ENCODE measurements around the gene RABEPK.
"Not testable (repeated sequence)": the region's sequence is repeated elsewhere in the genome, so short reads cannot be mapped to it uniquely, and the experiment has no call there.

Gene RABEPK

DNA sequence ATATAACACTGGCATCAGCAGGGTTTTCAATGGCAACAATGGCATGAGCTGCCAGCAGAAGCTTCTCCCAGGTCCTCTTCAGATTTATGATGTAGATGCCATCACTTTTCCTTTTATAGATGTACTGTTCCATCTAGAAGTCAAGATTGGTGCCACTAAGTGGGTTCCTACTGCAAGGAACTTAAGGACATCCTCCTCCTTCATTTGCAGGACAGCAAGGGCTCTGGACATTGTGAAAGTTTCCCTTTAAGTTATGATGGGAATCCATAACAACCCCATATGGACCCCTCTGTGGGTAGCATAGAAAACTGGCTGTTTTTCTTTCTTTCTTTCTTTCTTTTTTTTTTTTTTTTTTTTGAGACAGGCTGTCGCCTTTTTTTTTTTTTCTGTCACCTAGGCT lies 4.8 kb upstream of the RABEPK start:
- not testable (repeated sequence) for FAIRE-seq

DNA sequence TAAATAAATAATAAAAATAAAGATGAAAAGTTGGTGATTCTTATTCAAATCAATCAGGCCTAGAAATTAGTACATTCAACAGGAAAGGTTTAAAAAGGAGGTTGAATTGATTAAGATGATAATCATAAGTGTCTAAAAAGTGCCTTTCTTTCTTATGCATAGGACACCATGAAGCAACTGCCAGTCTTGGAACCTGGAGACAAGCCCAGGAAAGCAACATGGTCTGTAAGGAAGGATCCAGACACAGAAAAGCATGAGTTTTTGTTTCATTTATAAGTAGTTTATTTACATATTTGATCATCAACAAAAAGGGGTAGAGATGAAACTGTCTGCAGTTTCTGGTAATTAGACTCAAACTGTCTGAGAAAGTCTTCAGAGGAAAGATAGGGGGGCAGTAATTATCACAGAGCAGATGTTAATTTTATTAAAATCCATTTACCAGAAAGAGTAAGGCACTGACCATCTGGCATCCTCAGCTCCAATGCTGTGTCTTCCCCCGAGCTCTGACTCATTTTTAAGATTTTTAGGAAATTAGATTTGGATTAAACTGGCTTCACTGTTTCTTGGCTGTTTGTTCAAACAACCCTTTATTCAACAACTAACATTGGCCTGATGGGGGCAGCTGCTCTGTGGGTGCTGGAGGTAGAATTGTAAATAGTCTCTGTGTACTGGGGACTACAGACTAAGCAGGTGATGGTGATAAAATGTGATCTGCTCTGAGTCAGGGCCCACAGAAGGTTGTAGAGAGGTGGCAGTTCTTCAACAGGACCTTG lies 2.7 kb downstream of the RABEPK start:
- FAIRE-seq: no peak

DNA sequence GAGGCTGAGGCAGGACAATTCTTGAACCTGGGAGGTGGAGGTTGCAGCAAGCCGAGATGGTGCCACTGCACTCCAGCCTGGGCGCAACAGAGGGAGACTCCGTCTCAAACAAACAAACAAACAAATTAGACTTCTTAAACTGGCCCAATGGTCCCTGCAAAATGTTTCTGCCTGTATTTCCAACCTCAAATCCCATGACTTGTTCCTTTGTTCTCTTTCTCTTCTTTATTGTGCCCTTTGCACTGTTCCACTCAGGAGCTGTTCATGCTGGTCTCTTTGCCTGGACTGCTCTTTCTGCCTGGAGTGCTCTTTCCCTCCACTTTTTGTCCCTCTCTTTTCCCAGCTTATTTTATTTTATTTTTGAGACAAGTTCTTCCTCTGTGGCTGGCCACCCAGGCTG lies 4.1 kb downstream of the RABEPK start:
- no peak for FAIRE-seq

DNA sequence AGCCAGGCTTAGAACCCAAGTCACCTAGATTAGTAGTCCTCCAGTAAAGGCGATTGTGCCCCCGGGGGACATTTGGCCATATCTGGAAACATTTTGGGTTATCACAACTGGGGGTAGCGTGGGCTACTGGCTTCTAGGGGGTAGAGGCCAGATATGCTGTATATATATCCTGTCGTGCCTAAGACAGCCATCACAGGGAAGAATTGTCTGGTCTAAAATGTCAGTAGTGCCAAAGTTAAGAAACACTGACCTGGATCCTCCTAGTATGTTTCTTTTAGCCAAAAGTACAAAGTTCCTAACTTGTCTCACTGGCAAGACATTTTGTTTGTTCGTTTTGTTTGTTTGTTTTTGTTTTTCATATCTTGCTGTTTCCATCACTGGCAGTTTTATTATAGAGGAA lies 13.8 kb downstream of the RABEPK start:
- no peak for FAIRE-seq

DNA sequence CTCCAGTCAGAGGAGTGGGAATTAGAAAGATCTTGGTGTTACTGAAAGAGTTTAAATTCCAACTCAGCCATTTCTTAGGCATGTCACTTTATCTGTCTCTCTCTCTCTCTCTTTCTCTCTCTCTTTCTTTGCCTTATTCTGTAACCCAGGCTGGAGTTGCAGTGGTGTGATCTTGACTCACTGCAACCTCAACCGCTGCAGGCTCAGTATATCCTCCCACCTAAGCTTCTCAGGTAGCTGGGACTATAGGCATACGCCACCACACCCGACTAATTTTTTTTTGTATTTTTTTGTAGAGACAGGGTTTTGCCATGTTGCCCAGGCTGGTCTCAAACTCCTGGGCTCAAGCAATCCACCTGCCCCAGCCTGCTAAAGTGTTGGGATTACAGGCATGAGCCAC lies 18.3 kb downstream of the RABEPK start:
- FAIRE-seq: no peak

DNA sequence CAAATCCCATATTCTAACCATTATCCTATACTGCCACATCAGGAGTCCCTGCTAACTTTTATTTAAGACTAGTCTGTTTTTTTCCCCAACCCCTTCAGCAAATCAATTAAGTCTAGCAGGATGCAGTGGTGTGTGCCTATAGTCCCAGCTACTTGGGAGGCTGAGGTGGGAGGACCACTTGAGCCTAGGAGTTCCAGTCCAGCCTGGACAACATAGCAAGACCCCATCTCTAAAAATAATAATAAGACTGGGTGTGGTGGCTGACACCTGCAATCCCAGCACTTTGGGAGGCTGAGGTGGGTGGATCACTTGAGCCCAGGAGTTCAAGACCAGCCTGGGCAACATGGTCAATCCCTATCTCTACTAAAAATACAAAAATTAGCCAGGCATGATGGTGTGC lies 24.5 kb downstream of the RABEPK start:
- FAIRE-seq: not testable (repeated sequence)

DNA sequence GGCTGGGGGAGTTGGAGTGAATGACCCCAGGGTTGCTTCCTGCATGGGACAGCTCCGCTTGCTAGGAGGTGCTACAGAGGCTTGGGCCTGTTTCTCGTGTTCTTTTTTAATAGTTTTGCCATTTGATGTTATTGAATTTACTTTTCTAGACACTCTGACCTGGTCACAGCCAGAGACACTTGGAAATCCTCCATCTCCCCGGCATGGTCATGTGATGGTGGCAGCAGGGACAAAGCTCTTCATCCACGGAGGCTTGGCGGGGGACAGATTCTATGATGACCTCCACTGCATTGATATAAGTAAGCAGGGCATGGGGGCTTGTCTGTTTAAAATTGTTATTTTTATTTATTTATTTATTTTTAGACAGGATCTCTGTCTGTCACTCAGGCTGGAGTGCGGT lies 27.4 kb downstream of the RABEPK start:
- FAIRE-seq: no peak

DNA sequence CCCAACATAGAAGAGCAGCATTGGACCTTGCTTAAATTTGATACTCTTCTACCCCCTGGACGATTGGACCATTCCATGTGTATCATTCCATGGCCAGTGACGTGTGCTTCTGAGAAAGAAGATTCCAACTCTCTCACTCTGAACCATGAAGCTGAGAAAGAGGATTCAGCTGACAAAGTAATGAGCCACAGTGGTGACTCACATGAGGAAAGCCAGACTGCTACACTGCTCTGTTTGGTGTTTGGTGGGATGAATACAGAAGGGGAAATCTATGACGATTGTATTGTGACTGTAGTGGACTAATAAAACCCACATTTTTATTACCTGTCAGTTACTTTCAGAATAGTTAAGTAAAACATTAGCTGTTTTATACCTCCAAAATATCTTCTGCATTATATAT lies 33.3 kb downstream of the RABEPK start:
- FAIRE-seq: no peak

DNA sequence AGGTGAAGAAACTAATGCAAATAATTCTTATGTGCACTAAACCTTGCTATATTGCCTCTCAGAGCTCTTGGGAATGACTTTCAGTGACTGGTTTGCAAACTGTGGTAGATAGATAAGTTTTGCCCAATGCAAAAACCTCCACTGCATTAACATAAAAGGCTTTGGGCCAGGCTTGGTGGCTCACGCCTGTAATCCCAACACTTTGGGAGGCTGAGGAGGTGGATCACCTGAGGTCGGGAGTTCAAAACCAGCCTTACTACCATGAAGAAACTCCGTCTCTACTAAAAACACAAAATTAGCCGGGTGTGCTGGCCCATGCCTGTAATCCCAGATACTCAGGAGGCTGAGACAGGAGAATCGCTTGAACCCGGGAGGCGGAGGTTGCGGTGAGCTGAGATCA lies 33.8 kb downstream of the RABEPK start:
- not testable (repeated sequence) for FAIRE-seq

DNA sequence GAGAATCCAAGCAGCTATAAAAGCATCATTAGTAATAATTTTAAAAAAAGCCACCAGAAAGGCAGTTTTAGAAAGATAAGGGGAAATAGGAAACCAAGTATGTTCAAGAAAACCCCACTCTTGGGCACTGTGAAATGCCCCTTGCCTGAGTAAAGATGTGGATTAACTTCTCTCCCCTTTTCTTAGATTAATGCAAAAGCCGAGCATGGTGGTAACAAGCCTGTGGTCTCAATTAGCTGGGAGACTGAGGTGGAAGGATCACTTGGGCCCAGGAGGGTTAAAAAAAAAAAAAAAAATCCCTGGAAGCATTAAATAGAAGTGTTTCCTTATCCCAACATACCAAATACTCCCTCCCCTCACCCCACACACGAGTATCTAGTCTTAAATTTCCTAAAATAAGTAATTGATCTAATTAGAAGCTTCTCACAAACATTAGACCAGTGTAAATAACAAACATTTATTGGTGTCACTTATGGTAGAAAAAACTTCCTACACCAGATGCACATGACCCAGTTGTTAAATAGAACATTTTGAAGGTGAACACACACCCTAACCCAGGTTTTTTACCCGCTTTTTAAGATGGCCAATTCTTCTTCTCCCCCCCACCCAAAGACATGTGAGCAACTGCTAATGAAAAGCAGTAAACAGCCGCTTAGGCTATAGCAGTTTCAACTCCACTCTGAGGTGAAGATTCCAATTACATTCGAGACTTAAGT lies 35.6 kb downstream of the RABEPK start:
- FAIRE-seq: no peak

DNA sequence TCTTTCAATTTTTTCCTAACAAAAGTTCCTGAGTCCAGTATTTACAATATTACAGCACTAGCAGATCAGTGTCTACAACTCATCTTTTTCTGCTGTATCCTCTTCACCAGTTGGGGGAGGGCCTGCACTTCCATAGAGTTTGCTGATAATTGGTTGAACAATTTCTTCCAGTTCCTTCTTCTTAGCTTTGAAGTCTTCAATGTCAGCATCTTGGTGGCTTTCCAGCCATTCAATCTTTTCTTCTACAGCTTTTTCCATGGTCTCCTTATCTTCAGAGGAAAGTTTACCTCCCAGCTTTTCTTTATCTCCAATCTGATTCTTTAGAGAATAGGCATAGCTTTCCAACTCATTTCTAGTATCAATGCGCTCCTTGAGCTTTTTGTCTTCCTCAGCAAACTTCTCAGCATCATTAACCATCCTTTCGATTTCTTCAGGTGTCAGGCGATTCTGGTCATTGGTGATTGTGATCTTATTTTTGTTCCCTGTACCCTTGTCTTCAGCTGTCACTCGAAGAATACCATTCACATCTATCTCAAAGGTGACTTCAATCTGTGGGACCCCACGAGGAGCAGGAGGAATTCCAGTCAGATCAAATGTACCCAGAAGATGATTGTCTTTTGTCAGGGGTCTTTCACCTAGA lies 36.3 kb downstream of the RABEPK start:
- FAIRE-seq: not testable (repeated sequence)

DNA sequence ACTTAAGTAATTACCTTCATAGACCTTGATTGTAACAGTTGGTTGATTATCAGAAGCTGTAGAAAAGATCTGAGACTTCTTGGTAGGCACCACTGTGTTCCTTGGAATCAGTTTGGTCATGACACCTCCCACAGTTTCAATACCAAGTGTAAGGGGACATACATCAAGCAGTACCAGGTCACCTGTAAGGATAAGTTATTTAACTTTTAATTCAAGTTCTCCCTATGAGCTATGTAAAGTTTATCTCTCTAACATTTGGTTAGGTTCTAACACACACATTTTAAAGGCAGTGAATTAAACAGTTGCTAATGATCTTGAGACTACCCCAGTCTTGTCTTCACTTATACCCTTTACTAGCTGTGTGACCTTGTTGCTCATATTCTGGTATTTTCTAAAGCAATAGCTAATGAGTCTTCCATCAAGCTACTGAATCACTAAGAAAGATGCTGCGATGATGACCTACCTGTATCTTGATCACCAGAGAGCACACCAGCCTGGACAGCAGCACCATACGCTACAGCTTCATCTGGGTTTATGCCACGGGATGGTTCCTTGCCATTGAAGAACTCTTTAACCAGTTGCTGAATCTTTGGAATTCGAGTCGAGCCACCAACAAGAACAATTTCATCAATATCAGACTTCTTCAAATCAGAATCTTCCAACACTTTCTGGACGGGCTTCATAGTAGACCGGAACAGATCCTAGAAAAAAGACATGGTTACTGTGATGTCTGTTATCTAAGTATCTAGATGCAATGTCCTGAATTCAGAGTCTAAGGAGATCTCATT lies 38.0 kb downstream of the RABEPK start:
- FAIRE-seq: no peak

DNA sequence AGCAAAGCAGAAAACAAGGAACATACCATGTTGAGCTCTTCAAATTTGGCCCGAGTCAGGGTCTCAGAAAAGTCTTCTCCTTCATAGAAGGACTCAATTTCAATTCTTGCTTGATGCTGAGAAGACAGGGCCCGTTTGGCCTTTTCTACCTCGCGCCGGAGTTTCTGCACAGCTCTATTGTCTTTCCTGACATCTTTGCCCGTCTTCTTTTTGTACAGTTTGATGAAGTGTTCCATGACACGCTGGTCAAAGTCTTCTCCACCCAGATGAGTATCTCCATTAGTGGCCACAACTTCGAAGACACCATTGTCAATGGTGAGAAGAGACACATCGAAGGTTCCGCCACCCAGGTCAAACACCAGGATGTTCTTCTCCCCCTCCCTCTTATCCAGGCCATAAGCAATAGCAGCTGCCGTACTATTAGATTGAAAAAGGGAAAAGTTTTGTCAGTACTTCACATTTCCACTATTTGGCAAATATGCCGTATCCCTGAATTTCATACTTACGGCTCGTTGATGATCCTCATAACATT lies 38.6 kb downstream of the RABEPK start:
- FAIRE-seq: no peak

DNA sequence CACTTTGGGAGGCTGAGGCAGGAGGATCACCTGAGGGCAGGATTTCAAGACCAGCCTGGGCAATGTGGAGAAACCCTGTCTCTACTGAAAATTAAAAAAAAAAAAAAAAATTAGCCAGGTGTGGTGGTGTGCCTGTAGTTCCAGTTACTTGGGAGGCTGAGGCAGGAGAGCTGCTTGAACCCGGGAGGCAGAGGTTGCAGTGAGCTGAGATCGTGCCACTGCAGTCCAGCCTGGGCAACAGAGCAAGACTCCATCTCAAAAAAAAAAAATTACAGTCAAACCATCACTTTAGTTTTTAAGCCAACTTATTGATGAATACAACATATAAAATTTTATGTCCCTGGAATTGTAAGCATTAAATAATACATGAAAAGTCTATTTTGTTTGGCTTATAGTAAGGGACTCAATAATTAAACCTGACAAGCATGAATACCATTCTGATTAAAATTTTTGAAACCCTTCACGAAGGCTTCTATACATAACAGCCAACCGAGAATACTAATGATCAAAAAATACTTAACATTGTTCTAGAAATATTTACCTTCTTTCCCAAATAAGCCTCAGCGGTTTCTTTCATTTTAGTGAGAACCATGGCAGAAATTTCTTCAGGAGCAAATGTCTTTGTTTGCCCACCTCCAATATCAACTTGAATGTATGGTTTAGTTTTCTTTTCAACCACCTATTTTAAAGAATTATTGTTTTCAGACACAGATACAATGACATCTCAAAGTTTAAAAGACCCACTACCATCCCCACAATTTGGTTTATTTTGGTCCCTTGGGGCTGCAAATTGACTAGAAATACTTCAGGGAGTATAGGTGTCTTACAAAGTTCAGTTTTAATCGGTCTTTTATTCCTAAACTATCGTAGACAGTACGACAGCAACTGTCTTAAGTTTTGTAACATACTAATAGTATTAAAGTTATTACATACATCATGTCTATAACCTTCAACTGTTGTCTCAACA lies 39.6 kb downstream of the RABEPK start:
- FAIRE-seq: no peak

DNA sequence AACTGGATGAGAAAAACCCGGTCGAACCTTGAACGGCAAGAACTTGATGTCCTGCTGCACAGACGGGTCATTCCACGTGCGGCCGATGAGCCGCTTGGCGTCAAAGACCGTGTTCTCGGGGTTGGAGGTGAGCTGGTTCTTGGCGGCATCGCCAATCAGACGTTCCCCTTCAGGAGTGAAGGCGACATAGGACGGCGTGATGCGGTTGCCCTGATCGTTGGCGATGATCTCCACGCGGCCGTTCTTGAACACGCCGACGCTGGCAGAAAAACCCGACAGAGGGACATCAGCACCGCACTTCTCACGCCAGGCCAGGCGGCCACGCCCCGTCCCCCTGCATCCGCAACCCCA lies 40.3 kb downstream of the RABEPK start:
- no peak for FAIRE-seq

DNA sequence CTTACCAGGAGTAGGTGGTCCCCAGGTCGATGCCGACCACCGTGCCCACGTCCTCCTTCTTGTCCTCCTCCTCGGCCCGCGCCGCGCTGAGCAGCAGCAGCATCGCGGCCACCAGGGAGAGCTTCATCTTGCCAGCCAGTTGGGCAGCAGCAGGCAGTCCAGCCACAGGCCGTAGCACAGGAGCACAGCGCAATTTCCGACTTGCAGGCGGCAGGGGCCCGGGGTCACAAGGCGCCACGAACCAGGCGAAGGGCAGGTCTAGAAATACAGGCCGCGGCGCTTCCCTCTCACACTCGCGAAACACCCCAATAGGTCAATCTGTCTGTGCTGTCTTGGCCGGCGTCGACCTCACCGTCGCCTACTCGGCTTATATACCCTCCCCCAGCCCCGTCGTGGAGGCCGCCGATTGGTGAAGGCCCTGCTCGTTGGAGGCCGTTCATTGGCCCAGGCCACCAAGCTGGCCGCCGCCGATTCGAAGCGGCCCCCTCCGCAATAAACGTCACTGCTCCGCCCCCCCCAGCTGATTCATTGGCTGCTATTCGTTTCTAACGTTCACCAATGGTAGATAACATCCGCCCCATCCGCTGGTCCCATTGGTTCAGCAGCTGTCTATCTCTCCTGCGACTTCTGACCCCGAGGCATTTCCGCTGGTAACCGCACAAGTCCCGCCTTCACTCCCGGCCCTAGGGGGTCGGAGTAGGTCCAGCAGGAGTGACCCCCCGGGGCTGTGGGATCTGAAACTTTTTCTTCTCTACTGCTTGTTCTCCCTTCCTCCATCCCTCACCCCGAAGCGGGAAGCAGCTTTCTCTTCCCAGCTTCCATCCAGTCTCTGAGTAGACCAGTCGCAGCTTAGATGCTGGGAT lies 40.9 kb downstream of the RABEPK start, which contains the start of gene HSPA5:
HSPA5 (minus strand) TSS at position 344 of the 863 bp plus-strand sequence; CDS start at position 127, 217 bp downstream.
- FAIRE-seq: peak; percentile 98

DNA sequence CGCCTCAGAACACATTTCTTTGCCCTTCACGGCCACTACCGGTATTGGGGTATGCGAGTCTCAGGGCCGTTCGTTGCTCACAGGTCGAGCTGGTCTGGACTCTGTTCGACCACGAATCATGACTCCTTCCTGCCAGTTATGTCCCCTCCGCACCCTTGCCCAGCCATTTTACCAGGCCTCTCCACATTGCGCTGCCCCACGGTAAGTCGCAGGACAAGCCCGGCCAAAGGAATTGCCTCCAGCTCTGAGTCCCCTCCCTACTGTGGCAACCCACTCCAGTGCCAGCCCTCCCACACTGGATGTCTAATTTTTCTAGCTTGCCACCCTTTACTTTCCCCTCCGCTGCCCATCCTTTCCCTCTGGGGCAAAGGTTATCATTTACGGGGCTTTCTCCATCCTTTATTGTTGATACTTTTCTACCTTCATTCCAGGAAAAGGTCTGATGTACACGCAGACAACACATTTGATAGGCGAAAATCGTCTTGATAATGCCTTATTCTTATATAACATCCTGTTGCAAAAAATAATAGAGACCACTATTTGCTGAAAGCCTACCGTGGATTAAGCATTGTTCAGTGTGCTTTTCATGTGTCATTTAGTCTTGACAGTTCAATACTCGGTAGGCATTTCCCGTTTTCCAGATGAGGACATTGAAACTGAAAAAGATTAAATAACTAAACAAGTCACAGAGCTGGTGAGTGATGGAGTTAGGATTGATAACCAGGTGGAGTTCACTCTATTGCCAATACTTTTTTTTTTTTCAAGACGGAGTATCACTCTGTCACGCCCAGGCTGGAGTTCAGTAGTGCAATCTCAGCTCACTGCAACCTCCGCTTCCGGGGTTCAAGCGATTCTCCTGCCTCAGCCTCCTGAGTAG lies 41.8 kb downstream of the RABEPK start:
- no peak for FAIRE-seq

DNA sequence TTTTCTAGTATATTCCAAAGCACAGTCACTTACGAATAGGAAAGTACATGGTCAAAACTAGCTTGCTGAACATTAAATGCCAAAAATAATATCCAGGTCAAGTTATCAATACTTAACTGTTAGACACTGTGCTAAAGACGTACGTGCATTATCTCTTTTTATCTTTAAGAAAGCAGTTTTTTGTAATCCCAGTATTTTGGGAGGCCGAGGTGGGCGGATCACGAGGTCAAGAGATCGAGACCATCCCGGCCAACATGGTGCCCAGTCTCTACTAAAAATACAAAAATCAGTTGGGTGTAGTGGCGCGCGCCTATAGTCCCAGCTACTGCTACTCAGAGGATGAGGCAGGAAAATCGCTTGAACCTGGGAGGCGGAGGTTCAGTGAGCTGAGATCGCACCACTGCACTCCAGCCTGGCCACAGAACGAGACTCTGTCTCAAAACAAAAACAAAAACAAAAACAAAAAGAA lies 43.5 kb downstream of the RABEPK start:
- FAIRE-seq: no peak

DNA sequence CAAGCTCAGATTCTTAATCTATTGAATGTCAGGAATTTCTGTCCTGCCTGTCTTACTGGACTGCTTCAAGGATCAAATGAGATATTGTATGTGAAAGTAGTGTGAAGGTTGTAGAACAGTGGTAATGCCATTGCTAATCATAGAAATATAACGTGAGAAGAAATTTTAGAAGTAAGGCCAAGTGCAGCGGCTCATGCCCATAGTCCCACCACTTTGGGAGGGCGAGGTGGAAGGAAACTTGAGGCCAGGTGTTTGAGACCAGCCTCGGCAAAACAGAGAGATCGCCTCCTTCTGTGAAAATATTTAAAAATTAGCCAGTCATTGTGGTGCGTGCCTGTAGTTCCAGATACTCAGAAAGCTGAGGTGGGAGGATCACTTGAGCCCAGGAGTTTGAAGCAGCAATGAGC lies 45.9 kb downstream of the RABEPK start:
- no peak for FAIRE-seq
